Liver (tissue), 3 donors: ENCODE data around the gene XRRA1.

ENCODE experiments used
- EGR1 ChIP-seq, 2 donors: IDR thresholded peaks; 2 replicates each; pipeline ENCODE4 v1.6.1; 2016 to 2018; ENCODE audit warnings: antibody characterized with exemption in 2 of 2, low read depth in 2 of 2
- GABPA ChIP-seq, 2 donors: IDR thresholded peaks in 1 of 2; conservative IDR thresholded peaks in 1 of 2; 2 replicates each; pipeline ENCODE4 v1.6.1; 2016; ENCODE audit warnings: antibody characterized with exemption in 2 of 2, mild to moderate bottlenecking in 1 of 2, moderate library complexity in 1 of 2
- HNF4A ChIP-seq, 2 donors: conservative IDR thresholded peaks; 2 replicates each; pipeline ENCODE4 v1.6.1; 2016; ENCODE audit warnings: antibody characterized with exemption in 2 of 2, mild to moderate bottlenecking in 2 of 2
- JUND ChIP-seq, 2 donors: IDR thresholded peaks; 2 replicates each; pipeline ENCODE4 v1.6.1; 2016; ENCODE audit warnings: antibody characterized with exemption in 2 of 2
- SP1 ChIP-seq: IDR thresholded peaks from 2 replicates; pipeline ENCODE4 v1.6.1; 2018; ENCODE audit warnings: antibody characterized with exemption, mild to moderate bottlenecking
- TAF1 ChIP-seq: conservative IDR thresholded peaks from 2 replicates; pipeline ENCODE4 v1.6.1; 2016; ENCODE audit warnings: antibody characterized with exemption, mild to moderate bottlenecking
- YY1 ChIP-seq: IDR thresholded peaks from 2 replicates; pipeline ENCODE4 v1.6.1; 2016; ENCODE audit warnings: antibody characterized with exemption, mild to moderate bottlenecking
- TF ChIP-seq, protein P1 (sequence below): fragments of 150-350 bp; IDR thresholded peaks from 2 replicates; pipeline ENCODE4 v1.5.1; 2017; ENCODE audit warnings: improper control_type of control experiment, low read depth, low read length; ENCODE audit not compliant: missing input control
- TF ChIP-seq, protein P2 (sequence below): IDR thresholded peaks from 2 replicates; pipeline ENCODE4 v1.6.1; 2016; ENCODE audit warnings: antibody characterized with exemption, mild to moderate bottlenecking
- donor health status: healthy.
- donor health status: healthy.

DNA sequence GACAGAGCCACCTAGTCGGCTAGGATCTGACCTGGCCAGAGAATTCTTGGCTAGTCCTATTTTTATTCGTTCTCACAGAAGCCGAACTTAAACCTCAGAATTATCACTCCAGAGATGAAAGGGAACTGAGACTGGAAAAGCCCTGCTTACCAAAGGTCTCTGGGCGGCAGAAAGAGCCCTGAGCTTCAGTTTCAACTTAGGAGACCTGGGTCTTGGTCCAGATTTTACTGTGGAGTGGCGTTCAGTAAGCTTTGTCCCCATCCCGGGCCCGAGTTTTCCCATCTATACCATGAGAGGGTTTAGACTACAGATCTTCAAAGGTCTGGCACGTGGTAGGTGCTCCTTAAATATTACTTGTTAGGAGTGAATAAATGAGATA lies 40.4 kb upstream of the XRRA1 start:
- TF ChIP-seq JUND (IDR thresholded peaks at IDR 0.05) (no peak), TAF1 (no peak), YY1 (no peak), HNF4A (conservative IDR thresholded peaks at IDR 0.05) (no peak), EGR1 (IDR thresholded peaks at IDR 0.05; ENCODE audit: low read depth in 2 of 2) (no peak), SP1 (no peak), GABPA (IDR thresholded peaks at IDR 0.05 in 1 of 2, conservative IDR thresholded peaks at IDR 0.05 in 1 of 2) (no peak)
- TF ChIP-seq, protein P1, sequence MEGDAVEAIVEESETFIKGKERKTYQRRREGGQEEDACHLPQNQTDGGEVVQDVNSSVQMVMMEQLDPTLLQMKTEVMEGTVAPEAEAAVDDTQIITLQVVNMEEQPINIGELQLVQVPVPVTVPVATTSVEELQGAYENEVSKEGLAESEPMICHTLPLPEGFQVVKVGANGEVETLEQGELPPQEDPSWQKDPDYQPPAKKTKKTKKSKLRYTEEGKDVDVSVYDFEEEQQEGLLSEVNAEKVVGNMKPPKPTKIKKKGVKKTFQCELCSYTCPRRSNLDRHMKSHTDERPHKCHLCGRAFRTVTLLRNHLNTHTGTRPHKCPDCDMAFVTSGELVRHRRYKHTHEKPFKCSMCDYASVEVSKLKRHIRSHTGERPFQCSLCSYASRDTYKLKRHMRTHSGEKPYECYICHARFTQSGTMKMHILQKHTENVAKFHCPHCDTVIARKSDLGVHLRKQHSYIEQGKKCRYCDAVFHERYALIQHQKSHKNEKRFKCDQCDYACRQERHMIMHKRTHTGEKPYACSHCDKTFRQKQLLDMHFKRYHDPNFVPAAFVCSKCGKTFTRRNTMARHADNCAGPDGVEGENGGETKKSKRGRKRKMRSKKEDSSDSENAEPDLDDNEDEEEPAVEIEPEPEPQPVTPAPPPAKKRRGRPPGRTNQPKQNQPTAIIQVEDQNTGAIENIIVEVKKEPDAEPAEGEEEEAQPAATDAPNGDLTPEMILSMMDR, result no peak
- TF ChIP-seq, protein P2, sequence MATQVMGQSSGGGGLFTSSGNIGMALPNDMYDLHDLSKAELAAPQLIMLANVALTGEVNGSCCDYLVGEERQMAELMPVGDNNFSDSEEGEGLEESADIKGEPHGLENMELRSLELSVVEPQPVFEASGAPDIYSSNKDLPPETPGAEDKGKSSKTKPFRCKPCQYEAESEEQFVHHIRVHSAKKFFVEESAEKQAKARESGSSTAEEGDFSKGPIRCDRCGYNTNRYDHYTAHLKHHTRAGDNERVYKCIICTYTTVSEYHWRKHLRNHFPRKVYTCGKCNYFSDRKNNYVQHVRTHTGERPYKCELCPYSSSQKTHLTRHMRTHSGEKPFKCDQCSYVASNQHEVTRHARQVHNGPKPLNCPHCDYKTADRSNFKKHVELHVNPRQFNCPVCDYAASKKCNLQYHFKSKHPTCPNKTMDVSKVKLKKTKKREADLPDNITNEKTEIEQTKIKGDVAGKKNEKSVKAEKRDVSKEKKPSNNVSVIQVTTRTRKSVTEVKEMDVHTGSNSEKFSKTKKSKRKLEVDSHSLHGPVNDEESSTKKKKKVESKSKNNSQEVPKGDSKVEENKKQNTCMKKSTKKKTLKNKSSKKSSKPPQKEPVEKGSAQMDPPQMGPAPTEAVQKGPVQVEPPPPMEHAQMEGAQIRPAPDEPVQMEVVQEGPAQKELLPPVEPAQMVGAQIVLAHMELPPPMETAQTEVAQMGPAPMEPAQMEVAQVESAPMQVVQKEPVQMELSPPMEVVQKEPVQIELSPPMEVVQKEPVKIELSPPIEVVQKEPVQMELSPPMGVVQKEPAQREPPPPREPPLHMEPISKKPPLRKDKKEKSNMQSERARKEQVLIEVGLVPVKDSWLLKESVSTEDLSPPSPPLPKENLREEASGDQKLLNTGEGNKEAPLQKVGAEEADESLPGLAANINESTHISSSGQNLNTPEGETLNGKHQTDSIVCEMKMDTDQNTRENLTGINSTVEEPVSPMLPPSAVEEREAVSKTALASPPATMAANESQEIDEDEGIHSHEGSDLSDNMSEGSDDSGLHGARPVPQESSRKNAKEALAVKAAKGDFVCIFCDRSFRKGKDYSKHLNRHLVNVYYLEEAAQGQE, result no peak
